Measurements from ENCODE around the gene ECEL1.
"Not testable (repeated sequence)": the region's sequence is repeated elsewhere in the genome, so short reads cannot be mapped to it uniquely, and the experiment has no call there.

GRCh38 chr2:232446266-232446777 is 41.3 kb downstream of the ECEL1 start:
- not testable (repeated sequence) for TF ChIP-seq ZNF629 (tag by site-specific recombination; IDR thresholded peaks at IDR 0.05); CTCF (tag by site-specific recombination; IDR thresholded peaks at IDR 0.05); REST (tag by site-specific recombination; IDR thresholded peaks at IDR 0.05); ZNF76 (tag by site-specific recombination; IDR thresholded peaks at IDR 0.05; ENCODE audit: borderline replicate concordance, low read depth)

Measured in HEK293 (cell line).